T-cell (primary cell): ENCODE results near the gene ZNF148. TPM values are rescaled to one million over a fixed set of nuclear protein-coding genes. Genes with fewer than 3 reads are reported as not detected.

Experiments used
- ATAC-seq, 4 experiments: fragments of 200-7000 bp in 3 of 4; fragments of 150-1000 bp in 1 of 4; cut with Tn5 transposase; replicated peaks in 1 of 4; 1 replicate in 3 of 4; 2 replicates in 1 of 4; pipeline ENCODE4 v1.10.0; 2021; ENCODE audit warnings: moderate library complexity in 3 of 4, mild to moderate bottlenecking in 2 of 4, moderate number of reproducible peaks in 1 of 4
- CTCF ChIA-PET, 2 donors: fragments of 300-600 bp; sonication (Branson Sonifier 250); formaldehyde crosslinking; loops; one replicate each; lab custom pipeline; 2022; ENCODE audit warnings: antibody characterized with exemption in 2 of 2; lab: Charles Lee
- POLR2A ChIA-PET, 2 donors: fragments of 300-600 bp; sonication (Branson Sonifier 250); formaldehyde crosslinking; loops; one replicate each; lab custom pipeline; 2022; ENCODE audit warnings: antibody characterized with exemption in 2 of 2; lab: Charles Lee
- DNase-seq, 35 experiments: peaks; one replicate each; pipeline versions ENCODE4 v3.0.0 to v3.0.0-alpha.2; 2013 to 2023
- H3K27ac ChIP-seq: one replicate; pipeline ENCODE4 v1.5.1; 2013; ENCODE audit warnings: low read length
- H3K27me3 ChIP-seq, 2 experiments: replicated peaks in 1 of 2; 1 replicate in 1 of 2; 2 replicates in 1 of 2; pipeline versions ENCODE4 v1.6.1 to v1.7.0; 2013; ENCODE audit warnings: low read length in 1 of 2, mixed read lengths in 1 of 2; ENCODE audit not compliant: control insufficient read depth in 2 of 2, insufficient read depth in 2 of 2; ENCODE audit errors: extremely low read depth in 1 of 2
- H3K36me3 ChIP-seq, 2 donors: 1 replicate in 1 of 2; 2 replicates in 1 of 2; pipeline versions ENCODE4 v1.6.1 to v1.7.0; 2013; ENCODE audit warnings: low read length in 1 of 2; ENCODE audit not compliant: control insufficient read depth in 2 of 2, insufficient read depth in 1 of 2; ENCODE audit errors: extremely low read depth in 1 of 2
- H3K4me1 ChIP-seq, 2 experiments: 1 replicate in 1 of 2; 2 replicates in 1 of 2; pipeline versions ENCODE4 v1.6.1 to v1.7.0; 2013; ENCODE audit warnings: low read length in 2 of 2, mixed read lengths in 1 of 2; ENCODE audit not compliant: insufficient read depth in 2 of 2, control insufficient read depth in 1 of 2; ENCODE audit errors: extremely low read depth in 1 of 2
- H3K4me3 ChIP-seq, 2 donors: 1 replicate in 1 of 2; 2 replicates in 1 of 2; pipeline versions ENCODE4 v1.5.1 to v1.7.0; 2013; ENCODE audit warnings: mild to moderate bottlenecking in 2 of 2, low read length in 1 of 2, moderate library complexity in 1 of 2; ENCODE audit not compliant: control insufficient read depth in 1 of 2; ENCODE audit errors: extremely low read depth in 1 of 2
- H3K9me3 ChIP-seq: 2 replicates; pipeline ENCODE4 v1.7.0; 2013
- H3K27ac Mint-ChIP-seq, 2 donors: one replicate each; pipeline ENCODE4 v1.8.0; 2020 to 2021; ENCODE audit warnings: mild to moderate bottlenecking in 2 of 2, mixed read lengths in 2 of 2
- H3K27me3 Mint-ChIP-seq, 2 donors: one replicate each; pipeline ENCODE4 v1.8.0; 2021 to 2022; ENCODE audit warnings: mixed read lengths in 2 of 2
- H3K36me3 Mint-ChIP-seq: one replicate; pipeline ENCODE4 v1.8.0; 2021; ENCODE audit warnings: mixed read lengths
- H3K4me1 Mint-ChIP-seq, 3 donors: one replicate each; pipeline ENCODE4 v1.8.0; 2020 to 2022; ENCODE audit warnings: mixed read lengths in 3 of 3, mild to moderate bottlenecking in 1 of 3
- H3K4me3 Mint-ChIP-seq, 3 donors: one replicate each; pipeline ENCODE4 v1.8.0; 2020 to 2022; ENCODE audit warnings: mild to moderate bottlenecking in 3 of 3, mixed read lengths in 3 of 3, moderate library complexity in 3 of 3
- H3K9me3 Mint-ChIP-seq, 3 donors: one replicate each; pipeline ENCODE4 v1.8.0; 2020 to 2022; ENCODE audit warnings: mixed read lengths in 3 of 3
- WGBS: methylation state at CpG from one replicate; pipeline ENCODE4 v1.1.5; 2013; ENCODE audit warnings: missing lambda C conversion rate; ENCODE audit not compliant: insufficient coverage; 5-methylcytosine and 5-hydroxymethylcytosine counted together
- total RNA-seq, 35 experiments: library from RNA in 6 of 35; stranded (reverse) in 6 of 35; fragments of 120-200 nt in 1 of 35; gene quantifications; one replicate each; pipeline versions ENCODE4 v1.2.1 to v1.2.4 and lab custom pipeline; 2013 to 2026

ZNF148 gene
- total RNA-seq, 5 donors from 2014 or later (not counting 1 experiment from before 2014, with no cell fraction given), result 46.5 to 50.6 (median 50.4) TPM

DNA sequence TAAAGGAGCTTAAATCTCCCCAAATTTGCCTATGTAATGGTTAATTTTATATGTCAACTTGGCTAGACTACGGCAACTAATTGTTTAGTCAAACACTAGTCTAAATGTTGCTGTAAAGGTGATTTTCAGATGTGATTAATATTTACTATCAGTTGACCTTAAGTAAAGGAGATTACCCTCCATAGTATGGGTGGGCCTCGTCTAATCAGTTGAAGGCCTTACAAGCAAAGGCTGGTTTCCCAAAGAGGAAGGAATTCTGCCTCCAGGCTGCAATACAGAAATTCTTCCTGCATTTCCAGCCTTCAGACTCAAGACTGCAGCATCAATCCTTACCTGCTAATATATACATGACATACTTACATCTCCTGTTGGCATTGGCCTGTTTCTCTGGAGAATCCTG lies 186.2 kb downstream of the ZNF148 start:
- no peaks in the 10 kb centered on the region for H3K36me3 Mint-ChIP-seq
- no peak for ATAC-seq
- no CpG with 5 or more reads among the region's 2 CpGs for WGBS
- Histone ChIP-seq H3K4me3 (no peak overlapping the region), H3K27me3 (peaks cover 0 to 10% of the 10 kb centered on the region in 2 experiments), H3K4me1 (no peaks in the 10 kb centered on the region), H3K9me3 (no peaks in the 10 kb centered on the region), H3K27ac (no peak overlapping the region), H3K36me3 (no peaks in the 10 kb centered on the region)
- no peaks in the 10 kb centered on the region for H3K9me3 Mint-ChIP-seq
- H3K27ac Mint-ChIP-seq, result no peak overlapping the region
- peaks cover 0 to 5% of the 10 kb centered on the region in 2 donors for H3K27me3 Mint-ChIP-seq
- POLR2A ChIA-PET, result interaction anchor here in 1 of 2 donors (0.8 kb wide), 1 partner anchor 93 kb away, joined by 7 read pairs; no protein-coding TSS in a partner anchor
- peaks cover 0 to 9% (median 3%) of the 10 kb centered on the region in 3 donors for H3K4me1 Mint-ChIP-seq
- H3K4me3 Mint-ChIP-seq, result no peak overlapping the region
- CTCF ChIA-PET, result no interaction called here
- DNase-seq, result no peak

DNA sequence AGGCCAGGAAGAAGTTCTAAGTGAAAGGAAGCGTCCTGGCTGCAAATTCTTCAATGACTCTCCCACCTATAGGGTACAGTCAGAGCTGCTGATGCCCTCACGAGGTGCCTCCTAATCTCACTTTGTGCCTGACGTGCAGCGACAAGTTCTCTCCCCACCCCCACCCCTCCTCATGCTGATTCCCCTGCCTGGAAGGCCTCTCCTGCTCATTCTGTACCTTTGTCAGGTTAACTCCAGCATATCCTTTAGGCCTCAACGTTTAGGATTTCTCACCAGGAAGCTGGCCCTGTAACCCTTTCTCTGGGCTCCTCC lies 187.6 kb downstream of the ZNF148 start:
- POLR2A ChIA-PET, result no interaction called here
- ATAC-seq, result no peak

DNA sequence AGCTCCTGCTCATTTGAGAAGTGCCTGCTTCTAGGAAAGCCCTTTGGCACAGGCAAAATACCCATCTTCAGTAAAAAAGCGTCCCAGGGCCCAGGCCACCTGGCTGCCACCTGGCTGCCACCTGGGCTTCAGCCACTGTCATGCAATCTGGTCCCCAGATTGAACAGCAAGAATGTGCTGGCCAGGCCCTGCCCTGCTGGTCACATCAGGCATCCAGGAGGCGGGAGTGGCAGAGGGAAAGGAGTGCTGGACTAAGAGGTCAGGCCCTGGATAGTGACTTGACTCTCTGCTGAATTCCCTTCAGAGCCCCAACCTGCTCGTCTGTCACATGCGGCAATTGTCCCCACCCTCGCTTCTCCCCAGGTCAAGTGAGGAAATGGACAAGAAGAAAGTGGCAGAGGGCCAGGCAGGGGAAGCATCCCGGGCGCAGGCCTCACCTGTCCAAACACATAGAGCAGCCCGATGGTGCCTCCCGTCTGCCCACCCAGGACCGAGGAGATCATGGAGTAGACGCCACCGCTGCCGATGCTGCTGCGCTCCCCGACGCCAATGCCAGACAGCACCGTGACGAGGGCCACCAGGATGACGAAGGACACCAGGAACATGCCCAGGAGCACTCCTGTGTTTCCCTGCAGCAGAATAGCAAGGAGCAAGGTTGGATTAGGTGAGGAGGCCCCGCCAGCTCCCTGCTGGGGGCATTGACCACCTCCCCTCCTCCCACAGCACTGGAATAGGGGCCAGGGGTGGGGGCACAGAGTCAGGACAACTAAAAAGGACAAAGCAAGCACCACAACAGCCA lies 188.1 kb downstream of the ZNF148 start:
- ChIA-PET CTCF (no interaction called here), POLR2A (no interaction called here)
- Histone ChIP-seq H3K27me3 (peaks cover 0 to 4% of the 10 kb centered on the region in 2 experiments), H3K36me3 (no peaks in the 10 kb centered on the region), H3K27ac (no peak overlapping the region), H3K9me3 (no peaks in the 10 kb centered on the region), H3K4me1 (no peaks in the 10 kb centered on the region), H3K4me3 (no peak overlapping the region)
- Mint-ChIP-seq H3K27ac (no peak overlapping the region), H3K4me1 (peaks cover 0 to 9% (median 3%) of the 10 kb centered on the region in 3 donors), H3K36me3 (no peaks in the 10 kb centered on the region), H3K27me3 (no peaks in the 10 kb centered on the region), H3K4me3 (no peak overlapping the region), H3K9me3 (no peaks in the 10 kb centered on the region)
- DNase-seq, result no peak
- ATAC-seq, result no peak
- WGBS, result 93% methylated on average over 18 of the region's 20 CpGs

More for the DNA sequence above, 187.6 kb downstream of the ZNF148 start:
- H3K4me3 Mint-ChIP-seq, result no peak overlapping the region
- no peak overlapping the region for H3K4me3 ChIP-seq
- no peaks in the 10 kb centered on the region for H3K4me1 ChIP-seq
- peaks cover 0 to 9% (median 3%) of the 10 kb centered on the region in 3 donors for H3K4me1 Mint-ChIP-seq
- no peak for DNase-seq
- no peak overlapping the region for H3K27ac Mint-ChIP-seq
- peaks cover 0 to 4% of the 10 kb centered on the region in 2 experiments for H3K27me3 ChIP-seq
- no peaks in the 10 kb centered on the region for H3K9me3 Mint-ChIP-seq
- H3K27me3 Mint-ChIP-seq, result peaks cover 0 to under 1% of the 10 kb centered on the region in 2 donors
- no peaks in the 10 kb centered on the region for H3K36me3 ChIP-seq
- H3K27ac ChIP-seq, result no peak overlapping the region
- 87% methylated on average over 5 of the region's 5 CpGs for WGBS
- no peaks in the 10 kb centered on the region for H3K36me3 Mint-ChIP-seq
- H3K9me3 ChIP-seq, result no peaks in the 10 kb centered on the region
- CTCF ChIA-PET, result no interaction called here

DNA sequence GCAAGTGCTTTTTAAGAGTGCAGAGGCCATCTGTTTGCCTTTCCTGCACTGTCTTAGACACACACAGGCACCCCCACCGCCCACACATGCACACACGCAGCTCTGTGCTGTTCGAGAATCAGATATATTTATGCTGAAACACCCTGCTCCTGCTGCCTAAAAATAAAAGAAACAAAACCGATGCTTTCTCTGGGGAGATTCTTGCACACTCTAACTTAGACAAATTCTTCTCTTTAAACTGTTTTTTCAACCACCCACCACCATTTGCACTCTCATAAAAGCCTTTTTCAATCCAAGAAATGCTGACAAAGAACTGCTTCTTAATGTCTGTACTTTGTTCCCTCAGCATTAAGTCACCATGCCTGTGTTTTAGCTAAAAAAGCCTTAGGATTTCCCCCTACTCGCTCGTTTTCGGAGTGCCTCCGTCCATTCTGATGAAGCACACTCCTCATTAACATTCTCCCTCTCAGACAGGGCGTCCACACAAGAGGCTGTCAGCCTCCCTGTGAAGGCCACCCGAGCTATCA lies 188.8 kb downstream of the ZNF148 start:
- WGBS, result 39% methylated on average over 8 of the region's 10 CpGs
- Histone ChIP-seq H3K27me3 (peaks cover 0 to 4% of the 10 kb centered on the region in 2 experiments), H3K9me3 (no peaks in the 10 kb centered on the region), H3K4me3 (no peak overlapping the region), H3K36me3 (no peaks in the 10 kb centered on the region), H3K4me1 (no peaks in the 10 kb centered on the region), H3K27ac (no peak overlapping the region)
- no peak for DNase-seq
- CTCF ChIA-PET, result no interaction called here
- POLR2A ChIA-PET, result no interaction called here
- Mint-ChIP-seq H3K4me3 (no peak overlapping the region), H3K27ac (no peak overlapping the region), H3K4me1 (peaks cover 0 to 9% (median 3%) of the 10 kb centered on the region in 3 donors), H3K27me3 (no peaks in the 10 kb centered on the region), H3K9me3 (no peaks in the 10 kb centered on the region), H3K36me3 (no peaks in the 10 kb centered on the region)
- no peak for ATAC-seq

DNA sequence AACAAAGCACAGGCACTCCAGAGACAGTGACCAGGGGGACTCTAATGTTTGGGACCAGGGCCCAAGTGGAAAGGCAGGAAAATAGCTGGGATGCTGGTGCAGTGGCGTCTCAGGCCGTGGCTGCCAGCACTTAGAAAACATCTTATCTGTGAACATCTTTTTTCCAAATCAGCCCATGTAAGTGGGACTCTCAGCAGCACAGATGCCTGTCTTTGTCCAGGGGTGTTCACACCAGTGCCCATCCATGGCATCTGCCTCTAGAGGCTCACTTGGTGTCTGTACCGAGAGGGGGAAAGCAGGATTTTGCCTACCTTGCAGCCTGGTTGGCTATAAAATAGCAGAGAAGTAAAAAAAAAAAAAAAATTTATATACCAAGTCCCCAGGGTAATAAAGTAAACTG lies 189.3 kb downstream of the ZNF148 start:
- ChIA-PET CTCF (no interaction called here), POLR2A (no interaction called here)
- H3K27me3 Mint-ChIP-seq, result no peaks in the 10 kb centered on the region
- Histone ChIP-seq H3K4me1 (no peaks in the 10 kb centered on the region), H3K36me3 (no peaks in the 10 kb centered on the region), H3K4me3 (no peak overlapping the region), H3K27me3 (peaks cover 0 to 4% of the 10 kb centered on the region in 2 experiments), H3K9me3 (no peaks in the 10 kb centered on the region), H3K27ac (no peak overlapping the region)
- H3K27ac Mint-ChIP-seq, result no peak overlapping the region
- no peaks in the 10 kb centered on the region for H3K9me3 Mint-ChIP-seq
- H3K36me3 Mint-ChIP-seq, result no peaks in the 10 kb centered on the region
- no CpG with 5 or more reads among the region's 3 CpGs for WGBS
- DNase-seq (no peak), ATAC-seq (no peak)
- peaks cover 0 to 9% (median 3%) of the 10 kb centered on the region in 3 donors for H3K4me1 Mint-ChIP-seq
- no peak overlapping the region for H3K4me3 Mint-ChIP-seq

DNA sequence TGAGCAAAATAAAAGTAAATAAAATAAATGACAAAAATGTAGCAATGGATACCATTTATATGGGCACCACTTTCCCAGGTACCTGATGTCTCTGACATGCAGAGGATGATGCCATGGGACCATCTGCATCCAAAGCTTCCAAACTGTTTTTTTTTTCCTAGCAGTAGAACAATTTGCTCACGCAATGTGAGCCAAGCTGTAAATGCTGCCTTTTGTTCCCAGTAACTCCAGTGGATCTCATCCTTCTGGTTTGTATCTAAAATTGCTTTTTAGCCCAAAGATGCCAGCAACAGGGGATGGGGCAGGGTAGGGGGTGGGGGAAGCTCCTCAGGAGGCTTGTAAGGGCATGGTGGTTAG lies 195.3 kb downstream of the ZNF148 start:
- no peaks in the 10 kb centered on the region for H3K27me3 ChIP-seq
- H3K4me3 Mint-ChIP-seq, result no peak overlapping the region
- ChIA-PET POLR2A (no interaction called here), CTCF (no interaction called here)
- no peaks in the 10 kb centered on the region for H3K27me3 Mint-ChIP-seq
- 100% methylated on average over 1 of the region's 1 CpG for WGBS
- no peaks in the 10 kb centered on the region for H3K36me3 ChIP-seq
- no peaks in the 10 kb centered on the region for H3K9me3 Mint-ChIP-seq
- no peaks in the 10 kb centered on the region for H3K4me1 ChIP-seq
- no peak for ATAC-seq
- no peak for DNase-seq
- H3K36me3 Mint-ChIP-seq, result no peaks in the 10 kb centered on the region
- H3K9me3 ChIP-seq, result no peaks in the 10 kb centered on the region
- H3K27ac Mint-ChIP-seq, result no peak overlapping the region
- H3K27ac ChIP-seq, result no peak overlapping the region
- H3K4me3 ChIP-seq, result no peak overlapping the region
- H3K4me1 Mint-ChIP-seq, result no peaks in the 10 kb centered on the region
